Activated CD8-positive, alpha-beta memory T cell treated with anti-CD3 and anti-CD28 coated beads for 4 hours (primary cell): Measurements from ENCODE around the gene RPL18A.
A peak's percentile ranks its signal among the peaks of the same experiment; 100 is the strongest.
"Not testable (repeated sequence)": the region's sequence is repeated elsewhere in the genome, so short reads cannot be mapped to it uniquely, and the experiment has no call there.

ENCODE experiments used
- DNase-seq, 2 donors: peaks; one replicate each; pipeline ENCODE4 v3.0.0-alpha.2; 2020; ENCODE audit warnings: low read depth in 2 of 2

Gene RPL18A

DNA sequence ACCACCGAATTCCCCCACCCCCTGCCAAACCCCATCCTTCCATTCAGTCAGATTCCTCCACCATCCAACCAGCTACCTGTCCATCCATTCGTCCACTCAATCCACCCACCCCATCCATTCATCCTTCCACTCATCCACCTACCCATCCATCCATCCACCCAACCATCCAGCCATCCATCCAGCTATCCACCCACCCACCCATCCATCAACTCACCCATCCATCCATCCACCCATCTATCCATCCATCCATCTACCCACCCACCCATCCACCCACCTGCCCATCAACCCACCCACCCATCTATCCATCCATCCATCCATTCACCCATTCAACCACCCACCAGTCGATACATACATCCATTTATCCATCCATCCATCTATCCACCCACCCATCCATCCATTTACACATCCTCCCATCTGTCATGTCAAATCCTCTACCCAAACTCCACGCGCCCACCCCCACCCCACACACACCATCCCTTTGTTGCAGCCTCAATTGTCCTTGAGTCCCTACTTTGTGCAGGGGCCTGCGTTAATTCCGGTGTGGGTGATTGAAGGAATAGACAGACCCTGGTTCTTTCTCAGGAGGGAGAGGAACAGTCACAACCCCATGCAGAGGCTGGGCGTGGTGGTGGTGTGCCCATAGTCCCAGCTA is 6.7 kb downstream of the RPL18A start:
- no peak for DNase-seq

DNA sequence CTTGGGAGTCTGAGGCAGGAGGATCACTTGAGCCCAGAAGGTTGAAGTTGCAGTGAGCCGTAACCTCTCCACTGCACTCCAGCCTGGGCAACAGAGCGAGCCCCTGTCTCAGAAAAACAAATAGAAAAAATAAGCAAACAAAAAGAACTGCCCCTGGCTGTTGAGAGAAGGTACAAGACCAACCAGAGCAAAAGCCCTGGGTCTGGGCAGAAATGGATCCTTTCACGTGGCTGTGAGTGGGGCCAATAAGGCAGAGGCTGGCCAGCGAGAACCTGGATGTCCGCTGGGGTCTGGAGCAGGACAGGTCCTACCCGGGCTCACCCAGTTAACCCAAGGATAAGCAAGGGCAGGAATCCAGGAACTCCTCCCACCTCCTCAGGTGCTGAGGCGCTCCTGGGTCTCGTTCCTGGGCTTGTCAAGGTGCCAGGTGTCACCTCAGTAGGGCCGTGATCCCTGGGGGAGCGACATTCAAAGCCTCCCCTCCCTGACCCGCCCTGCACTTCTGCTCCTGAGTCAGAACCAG is 7.3 kb downstream of the RPL18A start:
- no peak for DNase-seq

DNA sequence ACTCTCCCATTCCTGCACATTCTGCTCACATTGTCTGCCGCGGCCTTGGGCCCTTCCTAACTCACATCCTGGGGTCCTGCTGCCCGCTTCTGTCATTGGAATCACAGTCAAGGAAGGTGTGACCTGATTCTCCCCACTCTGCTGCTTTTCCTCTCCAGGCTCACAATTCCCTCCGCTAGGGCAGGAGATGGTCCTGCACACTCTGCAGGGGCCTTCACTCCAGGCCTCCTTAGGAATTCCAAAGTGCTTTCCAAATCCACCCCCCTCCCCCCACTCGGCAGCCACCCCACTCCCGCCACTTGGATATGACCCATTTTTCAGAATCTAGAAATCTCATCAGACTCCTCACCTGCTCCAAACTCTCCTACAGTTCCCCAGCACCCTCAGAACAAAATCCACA is 9.0 kb downstream of the RPL18A start:
- no peak for DNase-seq

- DNase-seq, result no peak
Observed at GRCh38 chr19:17869114-17869608, 9.5 kb downstream of the RPL18A start.

- no peak for DNase-seq
Observed at GRCh38 chr19:17871032-17871877, 11.5 kb downstream of the RPL18A start.

- DNase-seq, result no peak
Observed at GRCh38 chr19:17871878-17872250, 12.2 kb downstream of the RPL18A start, which contains the start of gene SLC5A5. SLC5A5 (plus strand) TSS chr19:17871945; CDS start chr19:17872320, 375 bp downstream.

GRCh38 chr19:17872251-17873001 is 12.7 kb downstream of the RPL18A start:
- no peak for DNase-seq

GRCh38 chr19:17873786-17874757 is 14.4 kb downstream of the RPL18A start:
- DNase-seq, result peak; percentile 19 to 28

- no peak for DNase-seq
Observed at GRCh38 chr19:17874758-17875135, 15.0 kb downstream of the RPL18A start.

GRCh38 chr19:17877696-17878095 is 18.0 kb downstream of the RPL18A start:
- DNase-seq, result no peak

GRCh38 chr19:17879466-17879865 is 19.8 kb downstream of the RPL18A start:
- no peak for DNase-seq

- no peak for DNase-seq
Observed at GRCh38 chr19:17881701-17882100, 22.0 kb downstream of the RPL18A start.

DNA sequence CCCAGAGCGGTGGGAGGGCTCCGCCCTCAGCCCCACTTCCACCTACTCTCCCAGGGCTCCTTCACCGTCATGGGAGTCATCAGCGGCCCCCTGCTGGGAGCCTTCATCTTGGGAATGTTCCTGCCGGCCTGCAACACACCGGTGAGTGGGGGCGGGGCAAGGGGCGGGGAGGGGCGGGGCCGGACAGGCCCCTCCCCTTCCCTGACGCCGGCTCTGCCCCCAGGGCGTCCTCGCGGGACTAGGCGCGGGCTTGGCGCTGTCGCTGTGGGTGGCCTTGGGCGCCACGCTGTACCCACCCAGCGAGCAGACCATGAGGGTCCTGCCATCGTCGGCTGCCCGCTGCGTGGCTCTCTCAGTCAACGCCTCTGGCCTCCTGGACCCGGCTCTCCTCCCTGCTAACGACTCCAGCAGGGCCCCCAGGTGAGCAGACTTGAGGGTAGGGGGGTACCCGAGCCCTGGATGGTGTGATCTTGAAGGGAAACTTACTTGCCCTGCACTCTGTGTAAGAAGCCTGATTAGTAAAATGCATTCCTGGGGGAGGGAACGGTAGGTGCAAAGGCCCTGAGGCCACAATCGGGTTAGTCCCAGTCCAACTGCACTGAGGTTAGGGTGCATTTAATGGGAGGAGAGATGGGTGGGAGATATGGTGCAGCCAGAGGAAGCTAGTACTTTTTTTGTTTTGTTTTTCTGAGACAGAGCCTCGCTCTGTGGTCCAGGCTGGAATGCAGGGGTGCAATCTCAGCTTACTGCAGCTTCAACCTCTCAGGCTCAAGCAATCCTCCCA is 24.1 kb downstream of the RPL18A start:
- no peak for DNase-seq

DNA sequence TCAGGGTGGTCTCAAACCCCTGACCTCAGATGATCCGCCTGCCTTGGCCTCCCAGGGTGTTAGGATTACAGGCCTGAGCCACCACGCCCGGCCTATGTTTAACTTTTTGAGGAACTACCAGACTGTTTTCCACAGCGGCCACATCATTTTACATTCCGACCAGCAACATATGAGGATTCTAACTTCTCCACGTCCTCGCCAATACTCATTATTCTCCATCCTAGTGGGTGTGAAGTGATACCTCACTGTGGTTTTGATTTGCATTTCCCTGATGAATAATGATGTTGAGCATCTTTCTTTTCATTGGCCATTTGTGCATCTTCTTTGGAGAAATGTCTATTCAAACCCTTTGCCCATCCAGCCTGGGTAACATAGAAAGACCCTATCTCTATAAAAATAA is 26.8 kb downstream of the RPL18A start:
- no peak for DNase-seq

- not testable (repeated sequence) for DNase-seq
Observed at GRCh38 chr19:17887221-17887620, 27.5 kb downstream of the RPL18A start.

GRCh38 chr19:17888260-17888659 is 28.6 kb downstream of the RPL18A start:
- DNase-seq, result no peak

- no peak for DNase-seq
Observed at GRCh38 chr19:17889609-17890214, 30.0 kb downstream of the RPL18A start.

GRCh38 chr19:17893766-17894165 is 34.1 kb downstream of the RPL18A start:
- DNase-seq, result no peak

DNA sequence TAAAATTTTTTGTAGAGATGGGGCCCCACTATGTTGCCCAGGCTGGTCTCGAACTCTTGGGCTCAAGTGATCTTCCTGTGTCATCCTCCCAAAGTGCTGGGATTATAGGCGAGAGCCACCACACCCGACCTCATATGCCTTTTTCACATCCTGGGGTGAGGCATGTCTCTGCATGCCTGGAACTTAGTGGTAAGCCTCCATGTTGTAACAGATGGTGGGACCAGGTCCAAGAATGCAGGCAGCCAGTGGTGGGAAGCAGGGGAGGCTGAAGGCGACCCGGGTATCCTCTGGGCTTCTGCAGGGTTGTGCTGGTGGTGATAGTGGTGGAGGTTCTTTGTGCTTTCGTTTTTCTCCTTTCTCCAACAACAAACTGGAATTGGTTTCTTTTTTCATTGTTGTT is 43.0 kb downstream of the RPL18A start:
- DNase-seq, result no peak

DNA sequence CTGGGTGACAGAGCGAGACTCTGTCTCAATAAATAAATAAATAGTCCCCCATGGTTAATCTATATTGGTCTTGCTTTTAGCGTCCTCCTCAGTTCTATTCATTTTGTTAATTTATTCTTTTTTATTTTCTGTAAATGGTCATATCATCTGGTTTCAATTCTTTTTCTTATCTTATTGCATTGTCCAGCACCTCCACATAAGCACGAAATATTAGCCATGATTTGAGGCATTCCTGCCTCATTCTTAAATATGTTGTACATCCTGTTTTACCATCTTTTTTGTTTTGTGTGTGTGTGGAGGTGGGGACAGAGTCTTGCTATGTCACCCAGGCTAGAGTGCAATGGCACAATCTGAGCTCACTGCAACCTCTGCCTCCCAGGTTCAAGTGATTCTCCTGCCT is 48.5 kb downstream of the RPL18A start:
- DNase-seq, result no peak
